ENCODE results near the gene ZCCHC24. TPM values are rescaled to one million over a fixed set of nuclear protein-coding genes. Genes with fewer than 3 reads are reported as not detected.

ZCCHC24 gene
- total and polyA plus RNA-seq, 2 donors from 2014 or later: 8.4 to 21.3 TPM

DNA sequence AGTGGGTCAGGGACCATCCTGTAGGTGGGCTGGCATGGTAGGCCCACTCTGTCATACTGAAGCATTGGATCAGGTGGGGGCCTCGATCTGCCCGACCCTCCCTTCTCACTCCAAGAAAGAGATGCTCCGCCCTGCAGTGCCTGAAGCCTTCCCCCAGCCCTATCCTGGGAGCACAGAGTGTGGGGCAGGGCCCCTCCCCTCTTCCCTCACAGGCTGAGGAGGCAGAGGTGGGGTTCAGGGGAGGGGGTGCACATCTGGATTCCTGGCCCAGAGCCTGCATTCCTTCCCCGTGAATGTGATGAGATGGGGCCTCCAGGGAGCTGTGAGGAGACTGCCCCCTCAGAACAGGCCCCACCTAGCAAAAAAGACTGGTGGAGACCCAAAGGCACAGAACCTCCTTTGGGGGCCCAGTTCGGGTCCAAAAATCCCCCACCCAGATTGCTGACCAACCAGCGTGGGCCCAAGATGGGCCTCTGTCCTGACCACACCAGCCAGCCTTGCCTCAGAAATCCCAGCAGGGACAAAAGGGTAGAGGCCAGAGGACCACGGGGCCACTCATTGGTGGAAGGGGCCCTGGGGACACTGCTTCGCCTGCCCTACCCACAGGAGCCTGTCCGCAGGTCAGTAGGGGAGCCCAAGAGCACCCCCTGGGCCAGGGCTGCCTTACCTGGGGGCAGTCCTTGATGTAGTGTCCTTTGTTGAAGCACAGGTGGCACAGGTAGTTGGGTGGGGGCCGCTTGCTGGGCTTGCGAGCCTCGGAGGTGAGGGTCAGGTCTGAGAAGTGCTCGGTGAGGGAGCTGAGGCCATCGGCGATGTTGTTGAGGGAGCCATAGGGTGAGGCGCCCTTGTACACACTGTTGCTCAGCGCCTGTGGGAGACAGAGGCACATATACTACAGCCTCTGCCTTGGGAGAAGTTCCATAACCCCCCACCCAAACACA lies 13.3 kb downstream of the ZCCHC24 start:
- H3K36me3 ChIP-seq (ENCODE audit: control insufficient read depth in 2 of 3, insufficient read depth in 3 of 3, low read length in 3 of 3): no peaks in the 10 kb centered on the region
- FAIRE-seq (no peak), DNase-seq (no peak)
- H3K27ac ChIP-seq (ENCODE audit: low read depth in 2 of 2, low read length in 2 of 2): no peak overlapping the region
- H3K9ac ChIP-seq (ENCODE audit: low read length in 3 of 3): no peak overlapping the region
- H3K27me3 ChIP-seq (ENCODE audit: control insufficient read depth, insufficient read depth, low read length): no peaks in the 10 kb centered on the region
- no peak for TF ChIP-seq CTCF (IDR thresholded peaks at IDR 0.05; ENCODE audit: borderline replicate concordance, extremely low read depth, insufficient read depth)
- intact Hi-C loops (cut with DNase I): no loop called here
- H3K4me3 ChIP-seq (ENCODE audit: low read length in 3 of 3): no peak overlapping the region
- no peaks in the 10 kb centered on the region for H3K9me3 ChIP-seq (ENCODE audit: control insufficient read depth in 2 of 3, insufficient read depth in 1 of 3, low read length in 3 of 3)
- peaks cover 0 to 13% (median 0%) of the 10 kb centered on the region in 3 donors for H3K4me1 ChIP-seq (ENCODE audit: control insufficient read depth in 2 of 3, insufficient read depth in 2 of 3, low read depth in 1 of 3, low read length in 3 of 3)

DNA sequence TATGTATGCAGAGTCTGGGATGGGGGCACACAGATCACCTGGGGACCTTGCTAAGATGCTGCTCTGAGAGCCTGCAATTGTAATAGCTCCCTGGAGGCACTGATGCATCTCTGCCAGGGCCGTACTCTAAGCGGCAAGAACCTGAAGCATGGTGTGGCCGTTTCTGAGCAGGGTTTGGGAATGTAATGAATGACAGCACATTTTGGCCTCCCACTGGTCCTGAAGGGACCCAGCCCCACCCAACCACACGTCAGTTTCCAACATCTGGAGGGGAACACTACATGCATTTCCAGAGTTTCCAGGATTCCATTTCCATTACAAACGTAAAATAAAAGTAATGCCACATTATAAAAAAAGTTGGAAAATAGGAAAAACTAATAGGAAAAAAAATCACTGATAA lies 14.0 kb downstream of the ZCCHC24 start:
- Histone ChIP-seq H3K9ac (ENCODE audit: low read length in 3 of 3) (no peak overlapping the region), H3K4me1 (ENCODE audit: control insufficient read depth in 2 of 3, insufficient read depth in 2 of 3, low read depth in 1 of 3, low read length in 3 of 3) (peaks cover 0 to 12% (median 0%) of the 10 kb centered on the region in 3 donors), H3K9me3 (ENCODE audit: control insufficient read depth in 2 of 3, insufficient read depth in 1 of 3, low read length in 3 of 3) (no peaks in the 10 kb centered on the region), H3K4me3 (ENCODE audit: low read length in 3 of 3) (no peak overlapping the region), H3K27me3 (ENCODE audit: control insufficient read depth, insufficient read depth, low read length) (no peaks in the 10 kb centered on the region), H3K27ac (ENCODE audit: low read depth in 2 of 2, low read length in 2 of 2) (no peak overlapping the region), H3K36me3 (ENCODE audit: control insufficient read depth in 2 of 3, insufficient read depth in 3 of 3, low read length in 3 of 3) (no peaks in the 10 kb centered on the region)
- TF ChIP-seq CTCF (IDR thresholded peaks at IDR 0.05; ENCODE audit: borderline replicate concordance, extremely low read depth, insufficient read depth): no peak
- DNase-seq (no peak), FAIRE-seq (no peak)
- intact Hi-C loops (cut with DNase I): no loop called here

DNA sequence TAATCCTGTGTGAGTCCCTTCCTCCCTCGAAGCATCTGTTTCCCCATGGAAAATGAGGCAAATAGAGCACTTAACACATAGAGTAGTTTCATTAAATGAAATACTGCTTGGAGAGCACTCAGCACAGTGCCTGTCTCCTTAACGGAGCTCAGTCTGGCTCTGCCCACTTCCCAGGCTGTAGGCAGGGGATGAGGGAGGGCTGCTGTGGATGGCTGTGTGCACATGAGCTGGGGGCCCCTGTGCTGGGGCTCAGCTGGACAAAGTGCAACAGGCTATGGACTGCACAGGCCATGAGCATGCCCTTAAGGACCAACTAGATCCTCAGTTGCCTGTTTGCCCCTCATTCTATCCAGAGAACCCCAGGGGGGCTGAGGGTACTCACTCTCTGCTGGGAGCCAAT lies 14.5 kb downstream of the ZCCHC24 start:
- TF ChIP-seq CTCF (IDR thresholded peaks at IDR 0.05; ENCODE audit: borderline replicate concordance, extremely low read depth, insufficient read depth): no peak
- H3K4me1 ChIP-seq (ENCODE audit: control insufficient read depth in 2 of 3, insufficient read depth in 2 of 3, low read depth in 1 of 3, low read length in 3 of 3): peaks cover 0 to 8% (median 0%) of the 10 kb centered on the region in 3 donors
- DNase-seq: no peak
- no peaks in the 10 kb centered on the region for H3K36me3 ChIP-seq (ENCODE audit: control insufficient read depth in 2 of 3, insufficient read depth in 3 of 3, low read length in 3 of 3)
- no peak for FAIRE-seq
- H3K9ac ChIP-seq (ENCODE audit: low read length in 3 of 3): no peak overlapping the region
- no peaks in the 10 kb centered on the region for H3K9me3 ChIP-seq (ENCODE audit: control insufficient read depth in 2 of 3, insufficient read depth in 1 of 3, low read length in 3 of 3)
- intact Hi-C loops (cut with DNase I): no loop called here
- no peak overlapping the region for H3K27ac ChIP-seq (ENCODE audit: low read depth in 2 of 2, low read length in 2 of 2)
- H3K27me3 ChIP-seq (ENCODE audit: control insufficient read depth, insufficient read depth, low read length): no peaks in the 10 kb centered on the region
- no peak overlapping the region for H3K4me3 ChIP-seq (ENCODE audit: low read length in 3 of 3)

Data from kidney (tissue), 14 donors.